D341Med (cell line): ENCODE data around the gene GDI1.
"Not testable (repeated sequence)": the region's sequence is repeated elsewhere in the genome, so short reads cannot be mapped to it uniquely, and the experiment has no call there.

ENCODE experiments used
- DNase-seq: peaks from one replicate; pipeline ENCODE4 v3.0.0; 2012; ENCODE audit warnings: low spot score

The GDI1 gene

GRCh38 chrX:154436983-154437752, at the start of gene GDI1:
Gene GDI1 (plus strand): TSS chrX:154437154. CDS start chrX:154437255, 101 bp downstream.
- peak; percentile 76 for DNase-seq

GRCh38 chrX:154388094-154388493, 48.9 kb upstream of the GDI1 start:
- not testable (repeated sequence) for DNase-seq

GRCh38 chrX:154388649-154389048, 48.3 kb upstream of the GDI1 start:
- DNase-seq, result not testable (repeated sequence)

- DNase-seq, result not testable (repeated sequence)
Observed at GRCh38 chrX:154389812-154390747, 46.9 kb upstream of the GDI1 start.

- DNase-seq, result not testable (repeated sequence)
Observed at GRCh38 chrX:154396363-154396762, 40.6 kb upstream of the GDI1 start.

DNA sequence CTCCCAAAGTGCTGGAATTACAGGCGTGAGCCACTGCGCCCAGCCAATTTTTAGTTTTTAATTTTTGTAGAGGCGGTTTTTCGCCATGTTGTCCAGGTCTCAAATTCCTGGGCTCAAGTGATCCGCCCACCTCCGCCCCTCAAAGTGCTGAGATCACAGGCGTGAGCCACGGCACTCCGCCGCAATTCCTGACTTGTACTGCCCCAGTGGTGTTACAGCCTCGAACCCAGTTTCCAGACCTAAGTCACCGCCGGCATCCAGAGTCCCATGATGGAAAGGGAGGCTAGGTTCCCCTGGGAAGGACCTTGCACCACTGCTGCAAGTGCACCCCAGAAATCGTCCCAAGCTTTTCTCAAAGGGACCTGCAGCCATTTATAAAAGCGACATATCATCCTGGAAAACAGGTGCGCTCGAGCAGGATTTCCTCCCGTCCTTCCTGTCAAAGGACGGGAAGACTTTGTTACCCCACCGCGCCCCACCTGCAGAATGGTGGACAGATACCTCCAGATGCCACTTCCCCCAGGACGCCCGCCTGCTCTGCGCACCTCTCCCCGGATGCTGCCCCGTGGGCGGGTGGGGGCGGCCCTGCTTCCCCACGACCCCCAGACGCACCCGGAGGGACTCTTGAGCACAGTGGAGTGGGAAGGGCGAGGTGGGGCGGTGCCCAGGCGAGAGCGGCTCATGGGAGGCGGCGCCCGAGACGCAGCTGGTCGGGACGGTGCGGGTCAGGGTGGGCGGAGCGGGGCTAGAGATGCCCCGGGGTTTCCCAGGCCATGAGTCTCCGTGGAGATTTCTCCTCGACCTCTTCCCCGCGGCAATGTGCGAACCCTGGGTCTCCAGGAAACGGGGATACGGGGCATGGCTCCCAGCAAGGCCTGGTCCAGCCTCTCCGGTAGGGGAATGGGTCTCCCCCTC, 39.7 kb upstream of the GDI1 start:
- DNase-seq, result peak; percentile 71

DNA sequence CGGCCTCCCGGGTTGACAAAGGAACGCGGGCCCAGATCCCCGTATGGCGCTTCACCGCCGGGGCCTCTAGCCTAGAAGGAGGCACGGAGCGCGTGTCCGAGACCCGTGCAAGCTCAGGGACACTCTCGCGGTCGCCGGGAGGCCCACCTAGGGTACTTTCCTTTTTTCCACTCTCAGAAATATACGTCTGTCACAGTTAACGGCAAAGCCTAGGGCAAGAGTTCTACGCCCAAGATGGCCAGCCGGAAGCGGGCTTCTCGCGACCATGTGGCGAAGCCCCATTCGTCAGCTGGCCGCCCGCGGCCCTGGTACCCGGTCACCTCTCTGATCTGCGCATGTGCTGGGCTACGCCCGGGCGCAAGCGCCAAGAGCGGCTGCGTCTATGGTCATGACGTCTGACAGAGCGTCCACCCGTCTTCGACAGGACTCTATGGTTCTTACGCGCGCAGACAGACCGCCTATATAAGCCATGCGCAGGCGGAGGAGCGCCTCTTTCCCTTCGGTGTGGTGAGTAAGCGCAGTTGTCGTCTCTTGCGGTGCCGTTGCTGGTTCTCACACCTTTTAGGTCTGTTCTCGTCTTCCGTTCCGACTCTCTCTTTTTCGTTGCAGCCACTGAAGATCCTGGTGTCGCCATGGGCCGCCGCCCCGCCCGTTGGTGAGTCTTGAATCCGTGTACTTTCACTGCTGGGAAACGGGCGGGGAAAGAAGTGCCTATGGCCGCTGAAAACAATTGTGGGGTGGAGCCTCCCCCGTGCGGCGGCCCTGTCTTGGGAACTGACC, 38.9 kb upstream of the GDI1 start, which contains the start of gene RPL10:
Gene RPL10, plus strand, starts transcription at position 490 of the 780 bp plus-strand sequence. Its CDS starts 143 bp downstream, at position 633.
- peak; percentile 91 for DNase-seq

GRCh38 chrX:154398668-154399526, 38.1 kb upstream of the GDI1 start:
- peak; percentile 61 for DNase-seq

GRCh38 chrX:154399527-154400368, 37.2 kb upstream of the GDI1 start:
- DNase-seq, result no peak

DNA sequence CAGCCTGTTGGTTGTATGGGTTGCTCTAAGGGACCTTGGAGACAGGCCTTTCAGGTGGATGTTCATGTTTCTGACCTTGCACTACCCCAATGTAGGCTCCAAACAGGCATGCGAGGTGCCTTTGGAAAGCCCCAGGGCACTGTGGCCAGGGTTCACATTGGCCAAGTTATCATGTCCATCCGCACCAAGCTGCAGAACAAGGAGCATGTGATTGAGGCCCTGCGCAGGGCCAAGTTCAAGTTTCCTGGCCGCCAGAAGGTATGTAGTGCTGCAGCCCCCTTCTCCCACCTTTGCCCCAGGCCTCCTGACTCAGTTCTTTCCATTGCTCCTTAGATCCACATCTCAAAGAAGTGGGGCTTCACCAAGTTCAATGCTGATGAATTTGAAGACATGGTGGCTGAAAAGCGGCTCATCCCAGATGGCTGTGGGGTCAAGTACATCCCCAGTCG, 36.6 kb upstream of the GDI1 start:
- DNase-seq, result not testable (repeated sequence)

DNA sequence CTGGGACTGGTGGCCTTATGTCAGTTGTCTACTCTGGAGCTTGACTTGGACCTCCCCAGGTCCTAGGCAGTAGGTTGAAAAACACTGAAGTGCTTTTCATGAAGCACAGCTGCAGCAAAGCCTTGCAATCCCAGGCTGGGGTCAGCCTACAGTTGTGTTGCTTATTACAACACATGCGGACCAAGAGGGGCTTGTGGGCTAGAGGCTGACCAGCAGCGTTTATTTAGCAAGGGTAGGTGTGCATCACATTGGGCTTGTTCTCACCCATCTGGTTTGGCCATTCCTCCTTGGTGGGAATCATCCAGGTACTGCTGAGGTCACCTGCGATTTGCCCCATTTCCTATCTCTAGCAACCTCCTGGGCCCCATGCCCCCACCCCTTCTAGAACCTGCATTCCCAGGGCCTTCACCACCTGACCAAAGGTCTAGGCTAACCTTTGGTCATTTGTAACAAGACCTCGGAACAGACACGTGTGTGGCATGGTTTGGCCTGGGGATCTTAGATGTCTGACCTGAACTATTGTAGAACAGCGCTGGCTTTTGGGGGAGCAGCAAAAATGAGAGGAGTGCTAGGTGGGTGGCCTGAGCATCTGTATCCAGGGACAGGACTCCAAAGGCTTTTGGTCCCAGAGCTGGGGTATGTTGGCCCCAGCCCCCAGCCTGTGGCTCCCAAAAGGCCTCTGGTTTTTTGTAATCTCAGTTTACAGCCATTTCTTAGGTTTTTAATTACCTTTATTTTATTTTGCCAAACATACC, 35.7 kb upstream of the GDI1 start:
- DNase-seq, result no peak

GRCh38 chrX:154401918-154402621, 34.9 kb upstream of the GDI1 start:
- no peak for DNase-seq

DNA sequence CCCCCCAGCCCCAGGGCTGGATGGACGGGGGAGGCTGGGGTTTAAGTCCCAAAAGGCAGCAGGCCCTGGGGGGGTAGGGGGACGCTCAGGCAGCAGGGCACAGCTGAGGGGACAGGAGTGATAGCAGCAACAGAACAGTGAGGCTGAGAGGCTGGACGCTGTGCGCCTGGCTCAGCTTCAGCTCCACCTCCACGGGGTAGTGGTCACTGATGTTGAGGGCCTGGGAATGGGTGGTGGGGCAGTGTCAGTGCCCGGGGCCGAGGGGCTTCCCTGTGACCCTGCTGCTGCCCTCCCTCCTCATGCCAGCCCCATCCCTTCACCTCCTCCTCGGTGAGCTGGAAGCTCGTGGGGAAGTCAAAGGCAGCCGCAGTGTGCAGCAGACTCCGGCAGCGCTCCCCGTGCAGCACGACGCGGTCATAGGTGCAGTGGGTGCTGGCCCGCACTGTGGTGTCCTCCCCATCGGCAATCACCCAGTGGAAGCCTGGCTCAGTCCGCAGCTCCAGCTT, 34.3 kb upstream of the GDI1 start:
- DNase-seq, result no peak

- no peak for DNase-seq
Observed at GRCh38 chrX:154403192-154403591, 33.8 kb upstream of the GDI1 start.

DNA sequence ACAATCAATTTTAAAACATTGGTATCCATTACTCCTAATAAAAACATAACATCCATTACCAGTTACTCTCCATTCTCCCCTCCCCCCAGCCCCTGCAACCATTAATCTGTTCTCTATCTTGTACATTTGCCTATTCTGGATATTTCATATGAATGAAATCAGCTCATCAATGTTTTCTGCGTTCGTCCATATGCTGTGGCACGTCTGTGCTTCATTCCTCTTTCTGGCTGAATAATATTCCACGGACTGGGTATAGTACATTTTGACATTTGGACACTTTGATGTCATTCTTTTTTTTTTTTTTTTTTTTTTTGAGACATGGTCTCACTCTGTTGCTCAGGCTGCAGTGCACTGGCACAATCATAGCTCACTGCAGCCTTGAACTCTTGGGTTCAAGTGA, 33.1 kb upstream of the GDI1 start:
- no peak for DNase-seq

DNA sequence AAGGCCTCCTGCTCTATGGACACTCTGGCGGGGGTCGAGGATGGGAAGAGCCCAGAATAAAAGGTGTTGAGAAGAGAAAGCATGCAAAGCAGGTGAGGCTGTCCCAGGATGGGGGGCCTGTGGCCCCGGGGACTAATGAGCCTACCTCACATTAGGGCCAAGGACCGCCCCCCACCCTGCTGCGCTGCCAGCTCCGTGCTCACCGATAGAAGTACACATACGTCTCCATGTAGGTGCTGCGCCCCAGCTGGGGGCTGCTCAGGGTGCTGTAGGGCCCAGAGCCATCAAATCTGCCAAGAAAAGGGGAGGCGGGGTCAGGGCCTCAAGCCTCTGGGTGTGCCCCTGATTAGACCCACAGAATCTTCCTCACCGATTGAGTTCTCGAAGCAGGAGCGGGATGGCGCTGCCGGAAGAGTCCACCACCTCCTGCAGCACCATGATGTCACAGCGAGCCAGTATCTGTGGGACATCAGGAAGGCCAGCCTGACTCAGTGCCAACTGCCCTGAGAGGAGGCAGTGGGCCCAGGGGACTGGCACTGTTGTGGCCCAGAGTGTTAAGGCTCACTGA, 32.2 kb upstream of the GDI1 start:
- DNase-seq, result no peak

DNA sequence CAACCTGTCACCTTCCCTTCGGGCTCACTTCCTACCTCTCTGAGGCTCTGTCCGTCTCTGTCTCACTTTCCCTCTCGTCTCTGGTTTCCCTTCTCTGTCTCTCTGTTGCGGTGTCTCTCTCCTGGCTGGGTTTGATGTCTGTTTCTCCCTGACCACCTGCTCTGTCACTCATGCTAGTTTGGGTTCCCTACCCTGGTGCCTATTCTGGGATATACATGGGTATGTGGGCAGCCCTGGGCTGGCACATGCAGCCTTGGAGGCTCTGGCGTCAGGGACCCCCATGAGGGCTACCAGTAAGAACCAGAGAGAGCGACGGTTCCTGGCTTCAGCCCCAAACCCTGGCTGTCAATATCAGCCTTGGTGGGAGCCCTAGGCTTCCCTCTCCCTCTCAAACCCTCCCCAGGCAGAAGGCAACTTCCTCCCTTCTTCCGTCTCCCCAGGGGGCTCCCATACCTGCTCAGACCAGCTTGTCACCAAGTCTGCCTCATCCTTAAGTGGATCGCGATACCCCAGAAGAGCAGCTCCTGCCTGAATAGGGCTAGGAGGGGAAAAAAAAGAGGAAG, 28.2 kb upstream of the GDI1 start:
- no peak for DNase-seq
